Measurements from ENCODE around the gene LAMA4.

LAMA4 gene

GRCh38 chr6:112232845-112233256, 21.5 kb downstream of the LAMA4 start:
- peak; percentile 55 for DNase-seq (ENCODE audit: extremely low spot score)
- CTCF ChIA-PET: interaction anchor here (0.6 to 1.3 kb wide), 6 partner anchors 10 to 64 kb away, joined by 3 to 5 read pairs (median 3); partner anchors contain the start of gene LAMA4
- POLR2A ChIA-PET: interaction anchor here (1.0 to 4.3 kb wide), 3 partner anchors 11 to 21 kb away, joined by 3 to 26 read pairs (median 6); partner anchors contain the start of gene LAMA4

DNA sequence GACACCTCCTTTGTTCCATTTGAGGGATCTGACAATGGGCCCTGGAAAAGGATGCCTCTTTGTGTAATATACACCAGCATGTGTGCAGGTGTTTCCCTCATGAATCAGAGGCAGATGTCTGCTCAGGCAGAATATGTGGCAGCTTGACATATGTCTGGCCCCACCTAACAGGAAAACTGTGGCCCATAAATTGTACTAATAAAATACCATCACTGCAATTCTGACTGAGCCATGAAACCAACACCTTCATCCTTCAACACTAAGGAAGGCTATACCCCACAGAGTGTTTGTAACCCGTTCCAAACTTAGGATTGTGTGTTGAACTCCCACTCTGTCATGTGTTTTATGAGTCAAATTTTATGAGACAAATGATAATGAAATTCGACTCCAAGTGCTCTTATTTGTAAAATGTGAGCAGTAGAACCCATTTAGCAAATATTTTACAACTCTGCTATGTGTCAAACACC, 22.7 kb downstream of the LAMA4 start:
- CTCF ChIA-PET: interaction anchor here (0.6 to 1.3 kb wide), 2 partner anchors 9 to 35 kb away, joined by 3 to 5 read pairs; no protein-coding TSS in a partner anchor
- TF ChIP-seq ELF4 (IDR thresholded peaks at IDR 0.05): no peak
- peak; percentile 47; the same call in 1 of the 2 replicates for TF ChIP-seq FOXM1 (IDR thresholded peaks at IDR 0.05; ENCODE audit: borderline replicate concordance)
- 0 out of 2 replicates have a peak, but pooled peaks have one; percentile 60 for TF ChIP-seq ARNT (IDR thresholded peaks at IDR 0.05)
- 0 out of 2 replicates have a peak, but pooled peaks have one; percentile 52 for TF ChIP-seq LEF1 (IDR thresholded peaks at IDR 0.05; ENCODE audit: borderline replicate concordance)
- peak; percentile 66 for TF ChIP-seq ZNF384 (IDR thresholded peaks at IDR 0.05)
- TF ChIP-seq PKNOX1 (IDR thresholded peaks at IDR 0.05): peak; percentile 96
- peak; percentile 62; the same call in 1 of the 2 replicates for TF ChIP-seq TARDBP (IDR thresholded peaks at IDR 0.05)
- no peak for TF ChIP-seq NFRKB (IDR thresholded peaks at IDR 0.05)
- TF ChIP-seq CTBP1 (IDR thresholded peaks at IDR 0.05; ENCODE audit: borderline replicate concordance): peak; percentile 99
- POLR2A ChIA-PET: interaction anchor here (4.3 kb wide), 1 partner anchor 22 kb away, joined by 26 read pairs; the partner anchor contains the start of gene LAMA4
- DNase-seq (ENCODE audit: extremely low spot score): peak; percentile 49

More at GRCh38 chr6:112232845-112233256, 21.5 kb downstream of the LAMA4 start:
- TF ChIP-seq BHLHE40 (IDR thresholded peaks at IDR 0.05; ENCODE audit: borderline replicate concordance) (no peak), ARNT (IDR thresholded peaks at IDR 0.05) (0 out of 2 replicates have a peak, but pooled peaks have one; percentile 35), LEF1 (IDR thresholded peaks at IDR 0.05; ENCODE audit: borderline replicate concordance) (no peak), TARDBP (IDR thresholded peaks at IDR 0.05) (no peak), ZNF384 (IDR thresholded peaks at IDR 0.05) (no peak), FOXM1 (IDR thresholded peaks at IDR 0.05; ENCODE audit: borderline replicate concordance) (no peak), FOXA1 (IDR thresholded peaks at IDR 0.05) (no peak), NFRKB (IDR thresholded peaks at IDR 0.05) (no peak), ELF4 (IDR thresholded peaks at IDR 0.05) (no peak), SP1 (IDR thresholded peaks at IDR 0.05) (no peak), CTBP1 (IDR thresholded peaks at IDR 0.05; ENCODE audit: borderline replicate concordance) (peak; percentile 70; the same call in 1 of the 2 replicates), PKNOX1 (IDR thresholded peaks at IDR 0.05) (no peak)

DNA sequence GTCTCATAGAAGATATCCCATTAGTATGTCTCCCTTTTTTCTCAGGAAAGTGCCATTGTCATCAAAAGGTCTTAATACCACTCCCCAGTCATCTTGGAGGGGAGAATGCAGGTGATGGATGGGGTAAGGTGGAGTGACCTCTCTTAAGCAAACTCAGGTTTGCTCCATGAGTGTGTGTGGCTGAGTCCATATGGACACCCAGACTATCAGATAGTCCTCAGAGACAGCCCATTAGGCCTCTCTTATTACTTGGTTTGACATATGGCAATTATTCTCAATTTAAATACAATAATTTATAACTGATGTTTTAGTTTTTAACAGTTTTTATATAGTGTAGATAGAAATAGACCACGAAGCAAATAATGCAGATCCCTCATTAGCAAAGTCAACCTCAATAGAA, 23.2 kb downstream of the LAMA4 start:
- ChIA-PET POLR2A (interaction anchor here (2.3 to 4.3 kb wide), 2 partner anchors 23 kb away, joined by 8 to 26 read pairs; partner anchors contain the start of gene LAMA4), CTCF (no interaction called here)
- TF ChIP-seq ARNT (IDR thresholded peaks at IDR 0.05) (no peak), SP1 (IDR thresholded peaks at IDR 0.05) (no peak), ELF4 (IDR thresholded peaks at IDR 0.05) (no peak), BHLHE40 (IDR thresholded peaks at IDR 0.05; ENCODE audit: borderline replicate concordance) (no peak), PKNOX1 (IDR thresholded peaks at IDR 0.05) (no peak), LEF1 (IDR thresholded peaks at IDR 0.05; ENCODE audit: borderline replicate concordance) (no peak), NFRKB (IDR thresholded peaks at IDR 0.05) (no peak), CTBP1 (IDR thresholded peaks at IDR 0.05; ENCODE audit: borderline replicate concordance) (no peak), HDGF (IDR thresholded peaks at IDR 0.05; ENCODE audit: borderline replicate concordance) (no peak), SUZ12 (IDR thresholded peaks at IDR 0.05) (no peak), L3MBTL2 (conservative IDR thresholded peaks at IDR 0.05) (no peak), FOXM1 (IDR thresholded peaks at IDR 0.05; ENCODE audit: borderline replicate concordance) (no peak), FOXA1 (IDR thresholded peaks at IDR 0.05) (no peak), ZNF384 (IDR thresholded peaks at IDR 0.05) (no peak), FOXK2 (IDR thresholded peaks at IDR 0.05) (no peak), TARDBP (IDR thresholded peaks at IDR 0.05) (no peak)
- DNase-seq (ENCODE audit: extremely low spot score): no peak

DNA sequence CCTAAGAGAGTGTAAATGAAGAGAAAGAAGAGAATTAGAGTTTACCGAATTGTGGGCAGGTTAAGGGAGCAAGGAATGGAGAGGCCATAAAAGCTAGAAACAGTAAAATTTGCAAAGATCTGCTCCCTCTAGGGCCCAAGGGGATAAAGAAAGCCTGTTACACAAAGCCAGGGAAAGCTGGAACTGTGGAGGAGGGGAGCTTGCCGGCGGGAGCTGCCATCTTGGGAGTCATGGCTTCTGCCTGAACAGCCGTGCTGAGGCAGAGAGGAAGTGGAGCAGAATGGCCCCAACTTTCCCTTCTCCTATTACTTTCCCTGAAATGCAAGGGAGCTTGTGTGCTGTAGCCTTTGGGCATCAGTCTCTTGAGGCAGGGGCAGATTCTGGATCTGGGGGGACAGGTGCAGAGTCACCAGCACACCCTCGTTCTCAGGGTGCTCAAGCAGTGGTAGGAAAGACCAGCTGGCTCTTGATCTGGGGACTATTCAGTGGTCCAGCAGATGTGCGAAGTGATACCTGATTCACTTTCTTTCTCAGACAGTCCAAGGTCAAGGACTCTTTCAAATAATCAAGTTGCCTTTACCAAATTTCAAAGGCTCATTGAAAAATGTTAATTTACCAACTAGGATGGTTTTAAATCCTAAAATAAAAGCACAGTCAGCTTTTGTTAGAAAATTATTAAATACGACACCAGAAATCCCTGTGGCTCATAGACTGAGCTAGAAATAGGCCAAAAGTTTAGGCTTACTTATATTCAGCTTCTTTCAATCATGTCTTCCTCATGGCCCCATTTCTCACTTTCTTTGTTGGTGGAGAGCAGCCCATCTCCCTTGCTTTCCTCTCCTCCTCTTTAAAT, 25.7 kb downstream of the LAMA4 start:
- CTCF ChIA-PET: interaction anchor here (0.7 kb wide), 4 partner anchors 13 to 1638 kb away, joined by 3 read pairs; no protein-coding TSS in a partner anchor
- no peak for DNase-seq (ENCODE audit: extremely low spot score)
- TF ChIP-seq TARDBP (IDR thresholded peaks at IDR 0.05): no peak
- no peak for TF ChIP-seq FOXK2 (IDR thresholded peaks at IDR 0.05)
- TF ChIP-seq L3MBTL2 (conservative IDR thresholded peaks at IDR 0.05): no peak
- TF ChIP-seq SP1 (IDR thresholded peaks at IDR 0.05): no peak
- TF ChIP-seq ARNT (IDR thresholded peaks at IDR 0.05): no peak
- TF ChIP-seq FOXM1 (IDR thresholded peaks at IDR 0.05; ENCODE audit: borderline replicate concordance): no peak
- no peak for TF ChIP-seq SUZ12 (IDR thresholded peaks at IDR 0.05)
- TF ChIP-seq FOXA1 (IDR thresholded peaks at IDR 0.05): no peak
- TF ChIP-seq LEF1 (IDR thresholded peaks at IDR 0.05; ENCODE audit: borderline replicate concordance): no peak
- TF ChIP-seq ELF4 (IDR thresholded peaks at IDR 0.05): no peak
- TF ChIP-seq CTBP1 (IDR thresholded peaks at IDR 0.05; ENCODE audit: borderline replicate concordance): no peak
- no peak for TF ChIP-seq NFRKB (IDR thresholded peaks at IDR 0.05)
- TF ChIP-seq ZNF384 (IDR thresholded peaks at IDR 0.05): no peak
- no peak for TF ChIP-seq BHLHE40 (IDR thresholded peaks at IDR 0.05; ENCODE audit: borderline replicate concordance)
- TF ChIP-seq HDGF (IDR thresholded peaks at IDR 0.05; ENCODE audit: borderline replicate concordance): no peak
- no peak for TF ChIP-seq PKNOX1 (IDR thresholded peaks at IDR 0.05)
- POLR2A ChIA-PET: interaction anchor here (2.3 kb wide), 1 partner anchor 25 kb away, joined by 8 read pairs; the partner anchor contains the start of gene LAMA4

Data from HEK293T (cell line).